OCI-LY3 (cell line): ENCODE results near the gene POLL.

Experiments used
- H2AFZ ChIP-seq: fragments of 200-600, 300-600 bp; shearing (Covaris generic); 2 replicates; pipeline ENCODE4 v1.6.0; 2014; ENCODE audit warnings: antibody characterized with exemption, low read depth, low read length
- H3K27ac ChIP-seq: fragments of 200-600, 300-600 bp; sonication (generic); 2 replicates; pipeline ENCODE4 v1.5.1; 2014; ENCODE audit warnings: mild to moderate bottlenecking, low read length, moderate library complexity, mixed read lengths
- H3K27me3 ChIP-seq: fragments of 200-600, 300-600 bp; sonication (generic); 2 replicates; pipeline ENCODE4 v1.6.1; 2014; ENCODE audit warnings: low read depth, low read length, mixed read lengths
- H3K36me3 ChIP-seq: fragments of 200-600, 300-600 bp; sonication (generic); replicated peaks from 2 replicates; pipeline ENCODE3; 2014; ENCODE audit warnings: low read depth, low read length, mixed read lengths
- H3K4me1 ChIP-seq: fragments of 300-600, 200-600 bp; sonication (generic); 2 replicates; pipeline ENCODE4 v1.6.1; 2014; ENCODE audit warnings: low read length, mixed read lengths
- H3K4me2 ChIP-seq: fragments of 200-600, 300-600 bp; sonication (generic); 2 replicates; pipeline ENCODE4 v1.6.1; 2014; ENCODE audit warnings: low read length, mixed read lengths
- H3K4me3 ChIP-seq: fragments of 300-600, 200-600 bp; sonication (generic); 2 replicates; pipeline ENCODE4 v1.5.1; 2014; ENCODE audit warnings: antibody characterized with exemption, mild to moderate bottlenecking, low read length, moderate library complexity
- H3K79me2 ChIP-seq: fragments of 300-600, 200-600 bp; shearing (Covaris generic); 2 replicates; pipeline ENCODE4 v1.6.1; 2014; ENCODE audit warnings: mild to moderate bottlenecking, low read length, mixed read lengths
- H3K9ac ChIP-seq: fragments of 300-600, 200-600 bp; shearing (Covaris generic); 2 replicates; pipeline ENCODE4 v1.6.0; 2014; ENCODE audit warnings: mild to moderate bottlenecking, low read length, moderate library complexity
- H3K9me3 ChIP-seq: fragments of 200-600, 300-600 bp; shearing (Covaris generic); 2 replicates; pipeline ENCODE4 v1.6.1; 2014; ENCODE audit warnings: low read length, mixed read lengths; ENCODE audit not compliant: insufficient read depth
- H4K20me1 ChIP-seq: fragments of 200-600, 300-600 bp; sonication (generic); 2 replicates; pipeline ENCODE4 v1.6.1; 2016; ENCODE audit warnings: low read length, mixed read lengths; ENCODE audit not compliant: insufficient read depth
- EZH2phosphoT487 ChIP-seq: fragments of 200-600 bp; shearing (Covaris generic); IDR thresholded peaks from 2 replicates; pipeline ENCODE4 v1.6.1; 2018; ENCODE audit warnings: antibody characterized with exemption, mixed run types, low read depth
- TF ChIP-seq, protein P1 (sequence below): fragments of 200-600, 300-600 bp; sonication (generic); IDR thresholded peaks from 2 replicates; pipeline ENCODE4 v1.5.1; 2014; ENCODE audit warnings: antibody characterized with exemption, low read length, low read depth

The POLL gene

GRCh38 chr10:101538446-101538845 lies 49.6 kb downstream of the POLL start:
- Histone ChIP-seq H3K4me2 (no peak overlapping the region), H3K79me2 (no peaks in the 10 kb centered on the region)
- no peak for TF ChIP-seq EZH2phosphoT487
- TF ChIP-seq, protein P1, sequence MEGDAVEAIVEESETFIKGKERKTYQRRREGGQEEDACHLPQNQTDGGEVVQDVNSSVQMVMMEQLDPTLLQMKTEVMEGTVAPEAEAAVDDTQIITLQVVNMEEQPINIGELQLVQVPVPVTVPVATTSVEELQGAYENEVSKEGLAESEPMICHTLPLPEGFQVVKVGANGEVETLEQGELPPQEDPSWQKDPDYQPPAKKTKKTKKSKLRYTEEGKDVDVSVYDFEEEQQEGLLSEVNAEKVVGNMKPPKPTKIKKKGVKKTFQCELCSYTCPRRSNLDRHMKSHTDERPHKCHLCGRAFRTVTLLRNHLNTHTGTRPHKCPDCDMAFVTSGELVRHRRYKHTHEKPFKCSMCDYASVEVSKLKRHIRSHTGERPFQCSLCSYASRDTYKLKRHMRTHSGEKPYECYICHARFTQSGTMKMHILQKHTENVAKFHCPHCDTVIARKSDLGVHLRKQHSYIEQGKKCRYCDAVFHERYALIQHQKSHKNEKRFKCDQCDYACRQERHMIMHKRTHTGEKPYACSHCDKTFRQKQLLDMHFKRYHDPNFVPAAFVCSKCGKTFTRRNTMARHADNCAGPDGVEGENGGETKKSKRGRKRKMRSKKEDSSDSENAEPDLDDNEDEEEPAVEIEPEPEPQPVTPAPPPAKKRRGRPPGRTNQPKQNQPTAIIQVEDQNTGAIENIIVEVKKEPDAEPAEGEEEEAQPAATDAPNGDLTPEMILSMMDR = no peak

GRCh38 chr10:101536800-101537199 lies 51.3 kb downstream of the POLL start:
- Histone ChIP-seq H3K4me2 (no peak overlapping the region), H3K79me2 (no peaks in the 10 kb centered on the region), H2AFZ (no peak overlapping the region), H3K9me3 (no peaks in the 10 kb centered on the region), H3K4me1 (no peaks in the 10 kb centered on the region), H3K9ac (no peak overlapping the region), H3K27me3 (no peaks in the 10 kb centered on the region), H3K36me3 (no peaks in the 10 kb centered on the region), H4K20me1 (no peaks in the 10 kb centered on the region), H3K4me3 (no peak overlapping the region), H3K27ac (no peak overlapping the region)
- TF ChIP-seq, protein P1 = peak; percentile 59
- TF ChIP-seq EZH2phosphoT487 = no peak

More at GRCh38 chr10:101538446-101538845, 49.6 kb downstream of the POLL start:
- H3K27ac ChIP-seq = no peak overlapping the region
- no peaks in the 10 kb centered on the region for H3K4me1 ChIP-seq
- no peaks in the 10 kb centered on the region for H3K9me3 ChIP-seq
- no peaks in the 10 kb centered on the region for H4K20me1 ChIP-seq
- H3K9ac ChIP-seq = no peak overlapping the region
- no peak overlapping the region for H3K4me3 ChIP-seq
- no peaks in the 10 kb centered on the region for H3K36me3 ChIP-seq
- no peaks in the 10 kb centered on the region for H3K27me3 ChIP-seq
- H2AFZ ChIP-seq = no peak overlapping the region

DNA sequence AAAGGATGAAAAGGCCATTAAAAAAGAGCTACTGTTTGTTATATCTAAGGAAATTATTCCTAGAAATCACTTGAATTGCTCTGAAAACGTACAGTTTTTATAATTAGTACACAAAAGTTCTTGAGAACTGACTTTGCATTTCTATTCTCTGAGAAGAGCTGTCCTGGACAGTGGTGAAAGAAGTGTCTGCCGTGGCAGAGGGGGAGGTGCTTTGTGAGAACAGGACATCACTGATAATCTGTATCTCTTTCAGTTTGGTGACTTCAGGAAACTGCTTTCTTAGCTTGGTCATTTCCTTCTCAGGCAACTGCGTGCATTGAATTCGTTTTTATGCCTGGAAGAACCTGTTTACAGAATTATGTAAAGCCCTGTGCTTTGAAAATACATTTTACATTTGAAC lies 52.1 kb downstream of the POLL start:
- H3K27me3 ChIP-seq = no peaks in the 10 kb centered on the region
- H3K79me2 ChIP-seq = no peaks in the 10 kb centered on the region
- H3K4me1 ChIP-seq = no peaks in the 10 kb centered on the region
- no peak overlapping the region for H3K9ac ChIP-seq
- H4K20me1 ChIP-seq = no peaks in the 10 kb centered on the region
- TF ChIP-seq EZH2phosphoT487 = no peak
- TF ChIP-seq, protein P1 = no peak
- H3K9me3 ChIP-seq = no peaks in the 10 kb centered on the region
- H3K36me3 ChIP-seq = no peaks in the 10 kb centered on the region
- H3K4me3 ChIP-seq = no peak overlapping the region
- H2AFZ ChIP-seq = no peak overlapping the region
- H3K4me2 ChIP-seq = no peak overlapping the region
- H3K27ac ChIP-seq = no peak overlapping the region

- Histone ChIP-seq H3K4me1 (peaks cover 7% of the 10 kb centered on the region), H3K27ac (no peak overlapping the region), H3K9me3 (no peaks in the 10 kb centered on the region), H4K20me1 (no peaks in the 10 kb centered on the region), H3K4me3 (no peak overlapping the region), H2AFZ (no peak overlapping the region), H3K27me3 (no peaks in the 10 kb centered on the region), H3K4me2 (no peak overlapping the region), H3K9ac (no peak overlapping the region), H3K36me3 (no peaks in the 10 kb centered on the region), H3K79me2 (no peaks in the 10 kb centered on the region)
- TF ChIP-seq, protein P1 = no peak
- TF ChIP-seq EZH2phosphoT487 = no peak
These were observed 58.1 kb downstream of the POLL start for GRCh38 chr10:101529725-101530553.
